ENCODE results near the gene NPY.

DNA sequence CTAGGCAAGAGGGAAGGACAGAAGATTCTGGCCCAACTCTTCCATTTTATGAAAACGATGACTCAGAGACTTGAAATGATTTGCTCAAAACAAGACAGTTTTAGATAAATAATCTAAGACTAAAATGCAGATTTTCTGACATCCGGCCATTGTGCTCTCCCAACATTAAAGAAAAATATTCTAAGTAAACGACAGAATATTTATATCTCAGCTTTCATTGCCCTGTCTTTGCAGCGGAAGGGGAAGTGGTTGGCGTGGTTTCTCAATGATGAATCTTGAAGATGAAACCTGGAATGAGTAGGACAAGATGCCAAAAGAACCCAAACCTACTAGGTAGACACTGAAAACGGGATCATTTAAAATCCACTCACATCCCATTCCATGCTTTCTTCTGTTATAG is 28.9 kb upstream of the NPY start:
- TF ChIP-seq, protein P1, sequence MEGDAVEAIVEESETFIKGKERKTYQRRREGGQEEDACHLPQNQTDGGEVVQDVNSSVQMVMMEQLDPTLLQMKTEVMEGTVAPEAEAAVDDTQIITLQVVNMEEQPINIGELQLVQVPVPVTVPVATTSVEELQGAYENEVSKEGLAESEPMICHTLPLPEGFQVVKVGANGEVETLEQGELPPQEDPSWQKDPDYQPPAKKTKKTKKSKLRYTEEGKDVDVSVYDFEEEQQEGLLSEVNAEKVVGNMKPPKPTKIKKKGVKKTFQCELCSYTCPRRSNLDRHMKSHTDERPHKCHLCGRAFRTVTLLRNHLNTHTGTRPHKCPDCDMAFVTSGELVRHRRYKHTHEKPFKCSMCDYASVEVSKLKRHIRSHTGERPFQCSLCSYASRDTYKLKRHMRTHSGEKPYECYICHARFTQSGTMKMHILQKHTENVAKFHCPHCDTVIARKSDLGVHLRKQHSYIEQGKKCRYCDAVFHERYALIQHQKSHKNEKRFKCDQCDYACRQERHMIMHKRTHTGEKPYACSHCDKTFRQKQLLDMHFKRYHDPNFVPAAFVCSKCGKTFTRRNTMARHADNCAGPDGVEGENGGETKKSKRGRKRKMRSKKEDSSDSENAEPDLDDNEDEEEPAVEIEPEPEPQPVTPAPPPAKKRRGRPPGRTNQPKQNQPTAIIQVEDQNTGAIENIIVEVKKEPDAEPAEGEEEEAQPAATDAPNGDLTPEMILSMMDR (conservative IDR thresholded peaks at IDR 0.05 in 1 of 2, IDR thresholded peaks at IDR 0.05 in 1 of 2; ENCODE audit: low read depth in 1 of 2, low read length in 2 of 2), result no peak
- TF ChIP-seq EZH2 (IDR thresholded peaks at IDR 0.05; ENCODE audit: low read length, missing control alignments), result no peak

Data from fibroblast of lung (primary cell).